ENCODE results near the gene KYAT1. TPM values are rescaled to one million over a fixed set of nuclear protein-coding genes. Genes with fewer than 3 reads are reported as not detected.

KYAT1 gene
- total and polyA plus RNA-seq, 2 of the 13 experiments (the other 11 are each of a cell fraction or from before 2014, with no cell fraction given), result 9.2 to 46.5 TPM

- TF ChIP-seq AKNA (CRISPR knock-in tag; IDR thresholded peaks at IDR 0.05; ENCODE audit: borderline replicate concordance), result no peak
- TF ChIP-seq, protein P1, sequence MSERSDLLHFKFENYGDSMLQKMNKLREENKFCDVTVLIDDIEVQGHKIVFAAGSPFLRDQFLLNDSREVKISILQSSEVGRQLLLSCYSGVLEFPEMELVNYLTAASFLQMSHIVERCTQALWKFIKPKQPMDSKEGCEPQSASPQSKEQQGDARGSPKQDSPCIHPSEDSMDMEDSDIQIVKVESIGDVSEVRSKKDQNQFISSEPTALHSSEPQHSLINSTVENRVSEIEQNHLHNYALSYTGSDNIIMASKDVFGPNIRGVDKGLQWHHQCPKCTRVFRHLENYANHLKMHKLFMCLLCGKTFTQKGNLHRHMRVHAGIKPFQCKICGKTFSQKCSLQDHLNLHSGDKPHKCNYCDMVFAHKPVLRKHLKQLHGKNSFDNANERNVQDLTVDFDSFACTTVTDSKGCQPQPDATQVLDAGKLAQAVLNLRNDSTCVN (CRISPR knock-in tag; IDR thresholded peaks at IDR 0.05; ENCODE audit: borderline replicate concordance), result peak; percentile 69; the same call in 1 of the 2 replicates
- TF ChIP-seq SIX4 (CRISPR knock-in tag; IDR thresholded peaks at IDR 0.05), result 0 out of 2 replicates have a peak, but pooled peaks have one; percentile 20
- TF ChIP-seq ZNF264 (CRISPR knock-in tag; IDR thresholded peaks at IDR 0.05), result peak; percentile 17; the same call in 1 of the 2 replicates
- 0 out of 2 replicates have a peak, but pooled peaks have one; percentile 38 for TF ChIP-seq REPIN1 (CRISPR knock-in tag; IDR thresholded peaks at IDR 0.05; ENCODE audit: borderline replicate concordance, low read depth)
- TF ChIP-seq NR2F2 (IDR thresholded peaks at IDR 0.05; ENCODE audit: borderline replicate concordance, low read depth), result no peak
- no peak for TF ChIP-seq NFE2 (CRISPR knock-in tag; IDR thresholded peaks at IDR 0.05)
- TF ChIP-seq, protein P2, sequence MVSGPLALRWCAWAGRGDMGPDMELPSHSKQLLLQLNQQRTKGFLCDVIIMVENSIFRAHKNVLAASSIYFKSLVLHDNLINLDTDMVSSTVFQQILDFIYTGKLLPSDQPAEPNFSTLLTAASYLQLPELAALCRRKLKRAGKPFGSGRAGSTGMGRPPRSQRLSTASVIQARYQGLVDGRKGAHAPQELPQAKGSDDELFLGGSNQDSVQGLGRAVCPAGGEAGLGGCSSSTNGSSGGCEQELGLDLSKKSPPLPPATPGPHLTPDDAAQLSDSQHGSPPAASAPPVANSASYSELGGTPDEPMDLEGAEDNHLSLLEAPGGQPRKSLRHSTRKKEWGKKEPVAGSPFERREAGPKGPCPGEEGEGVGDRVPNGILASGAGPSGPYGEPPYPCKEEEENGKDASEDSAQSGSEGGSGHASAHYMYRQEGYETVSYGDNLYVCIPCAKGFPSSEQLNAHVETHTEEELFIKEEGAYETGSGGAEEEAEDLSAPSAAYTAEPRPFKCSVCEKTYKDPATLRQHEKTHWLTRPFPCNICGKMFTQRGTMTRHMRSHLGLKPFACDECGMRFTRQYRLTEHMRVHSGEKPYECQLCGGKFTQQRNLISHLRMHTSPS (CRISPR knock-in tag; IDR thresholded peaks at IDR 0.05; ENCODE audit: low read depth), result peak; percentile 65; the same call in 1 of the 2 replicates
- TF ChIP-seq SMAD9 (CRISPR knock-in tag; IDR thresholded peaks at IDR 0.05), result no peak
- no peak for TF ChIP-seq FOXP1 (IDR thresholded peaks at IDR 0.05)
- TF ChIP-seq FOXP1 (CRISPR knock-in tag; IDR thresholded peaks at IDR 0.05), result peak; percentile 68; the same call in 1 of the 2 replicates
- TF ChIP-seq RFX3 (CRISPR knock-in tag; IDR thresholded peaks at IDR 0.05), result 0 out of 2 replicates have a peak, but pooled peaks have one; percentile 15
- no peak for TF ChIP-seq GABPA (IDR thresholded peaks at IDR 0.05; ENCODE audit: low read depth, low read length)
- peak; percentile 49; the same call in 1 of the 2 replicates for TF ChIP-seq GABPA (CRISPR knock-in tag; IDR thresholded peaks at IDR 0.05; ENCODE audit: low read depth)
- TF ChIP-seq, protein P3, sequence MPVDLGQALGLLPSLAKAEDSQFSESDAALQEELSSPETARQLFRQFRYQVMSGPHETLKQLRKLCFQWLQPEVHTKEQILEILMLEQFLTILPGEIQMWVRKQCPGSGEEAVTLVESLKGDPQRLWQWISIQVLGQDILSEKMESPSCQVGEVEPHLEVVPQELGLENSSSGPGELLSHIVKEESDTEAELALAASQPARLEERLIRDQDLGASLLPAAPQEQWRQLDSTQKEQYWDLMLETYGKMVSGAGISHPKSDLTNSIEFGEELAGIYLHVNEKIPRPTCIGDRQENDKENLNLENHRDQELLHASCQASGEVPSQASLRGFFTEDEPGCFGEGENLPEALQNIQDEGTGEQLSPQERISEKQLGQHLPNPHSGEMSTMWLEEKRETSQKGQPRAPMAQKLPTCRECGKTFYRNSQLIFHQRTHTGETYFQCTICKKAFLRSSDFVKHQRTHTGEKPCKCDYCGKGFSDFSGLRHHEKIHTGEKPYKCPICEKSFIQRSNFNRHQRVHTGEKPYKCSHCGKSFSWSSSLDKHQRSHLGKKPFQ (CRISPR knock-in tag; IDR thresholded peaks at IDR 0.05; ENCODE audit: insufficient replicate concordance), result peak; percentile 50
- TF ChIP-seq NRL (CRISPR knock-in tag; IDR thresholded peaks at IDR 0.05; ENCODE audit: borderline replicate concordance), result peak; percentile 65; the same call in 1 of the 2 replicates
- 0 out of 2 replicates have a peak, but pooled peaks have one; percentile 81 for TF ChIP-seq ZNF879 (CRISPR knock-in tag; IDR thresholded peaks at IDR 0.05)
- no peak for TF ChIP-seq SOX6 (IDR thresholded peaks at IDR 0.05)
- peak; percentile 77 for TF ChIP-seq SOX6 (CRISPR knock-in tag; IDR thresholded peaks at IDR 0.05)
These were observed 35.5 kb upstream of the KYAT1 start (continued) for GRCh38 chr9:128917151-128917849.
